C4-2B (cell line): Measurements from ENCODE around the gene LEF1.

Experiments used
- H3K27ac ChIP-seq: fragments of 450-650 bp; 2 replicates; pipeline ENCODE4 v1.5.1; 2017
- CTCF ChIP-seq: fragments of 450-650 bp; conservative IDR thresholded peaks from 2 replicates; pipeline ENCODE4 v1.5.1; 2017; ENCODE audit warnings: mild to moderate bottlenecking
- ZFX ChIP-seq: fragments of 450-650 bp; IDR thresholded peaks from 2 replicates; pipeline ENCODE4 v1.6.1; 2017

Gene LEF1

DNA sequence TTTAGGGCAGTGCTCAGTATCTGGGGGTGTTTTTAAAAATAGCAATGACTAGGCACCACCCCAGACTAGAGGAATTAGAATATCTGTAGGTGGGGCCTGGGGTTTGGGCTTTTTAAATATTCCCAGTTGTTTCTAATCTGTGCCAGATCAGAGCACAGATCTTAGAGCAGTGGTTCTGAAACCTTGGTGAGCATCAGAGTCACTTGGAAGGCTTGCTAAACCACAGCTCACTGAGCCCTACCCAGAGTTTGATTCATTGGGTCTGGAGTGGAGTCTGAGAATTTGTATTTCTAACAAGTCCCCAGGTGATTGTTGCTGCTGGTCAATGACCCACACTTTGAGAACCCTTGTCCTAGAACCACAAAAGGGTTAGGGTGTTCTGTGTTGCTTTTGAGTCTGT, 162.4 kb downstream of the LEF1 start:
- TF ChIP-seq CTCF, result no peak
- no peak for TF ChIP-seq ZFX
- no peak overlapping the region for H3K27ac ChIP-seq

GRCh38 chr4:108005807-108006206, 162.9 kb downstream of the LEF1 start:
- H3K27ac ChIP-seq, result no peak overlapping the region
- no peak for TF ChIP-seq ZFX
- no peak for TF ChIP-seq CTCF

DNA sequence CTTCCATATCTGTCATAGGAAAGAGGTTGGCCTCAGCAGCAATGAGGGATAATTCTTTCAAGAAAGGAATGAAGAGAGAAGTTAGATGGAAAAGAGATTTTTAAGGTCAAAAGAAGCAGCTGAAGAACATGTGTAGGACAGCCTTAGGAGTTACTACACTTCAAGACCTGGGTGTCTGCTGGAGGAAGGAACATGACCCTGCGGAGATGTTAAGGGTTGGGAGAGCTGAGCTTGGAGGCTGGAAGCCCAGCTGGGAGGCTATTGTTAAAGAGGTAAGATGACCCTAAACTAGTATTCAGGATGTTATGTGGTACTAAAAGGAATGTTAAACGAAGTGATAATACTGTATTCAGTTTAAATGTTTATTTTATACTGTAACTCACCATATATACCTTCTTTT, 164.1 kb downstream of the LEF1 start:
- TF ChIP-seq CTCF (no peak), ZFX (no peak)
- H3K27ac ChIP-seq, result no peak overlapping the region

DNA sequence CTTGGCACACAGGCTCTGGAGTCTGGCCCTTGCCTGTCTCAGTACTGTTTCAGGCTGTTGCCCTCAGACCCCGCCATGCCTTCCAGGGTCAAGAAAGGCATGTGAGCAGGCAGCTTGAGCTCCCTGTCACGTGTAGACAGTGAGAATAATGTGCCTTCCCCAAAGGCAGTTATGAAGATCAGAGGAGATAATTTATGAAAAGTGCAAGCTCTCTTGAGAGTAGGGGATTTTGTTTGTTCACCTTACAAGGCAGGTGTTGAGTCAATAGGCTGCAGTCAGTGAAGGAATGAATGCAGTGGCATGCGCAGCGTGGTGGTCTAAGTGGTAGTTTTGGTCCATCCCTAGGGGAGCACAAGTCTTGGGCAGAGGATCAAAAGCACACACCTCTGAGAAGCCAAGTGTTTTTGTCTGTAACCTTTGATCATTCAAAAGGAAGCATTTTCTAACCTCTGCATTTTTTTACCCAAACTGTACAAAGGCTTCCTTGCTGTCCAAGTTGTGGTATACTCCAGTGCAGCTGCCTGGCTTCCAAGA, 164.7 kb downstream of the LEF1 start:
- no peak overlapping the region for H3K27ac ChIP-seq
- no peak for TF ChIP-seq CTCF
- no peak for TF ChIP-seq ZFX

- TF ChIP-seq ZFX, result no peak
- no peak for TF ChIP-seq CTCF
- H3K27ac ChIP-seq, result no peak overlapping the region
Measured at GRCh38 chr4:108001540-108002135, 167.1 kb downstream of the LEF1 start.

DNA sequence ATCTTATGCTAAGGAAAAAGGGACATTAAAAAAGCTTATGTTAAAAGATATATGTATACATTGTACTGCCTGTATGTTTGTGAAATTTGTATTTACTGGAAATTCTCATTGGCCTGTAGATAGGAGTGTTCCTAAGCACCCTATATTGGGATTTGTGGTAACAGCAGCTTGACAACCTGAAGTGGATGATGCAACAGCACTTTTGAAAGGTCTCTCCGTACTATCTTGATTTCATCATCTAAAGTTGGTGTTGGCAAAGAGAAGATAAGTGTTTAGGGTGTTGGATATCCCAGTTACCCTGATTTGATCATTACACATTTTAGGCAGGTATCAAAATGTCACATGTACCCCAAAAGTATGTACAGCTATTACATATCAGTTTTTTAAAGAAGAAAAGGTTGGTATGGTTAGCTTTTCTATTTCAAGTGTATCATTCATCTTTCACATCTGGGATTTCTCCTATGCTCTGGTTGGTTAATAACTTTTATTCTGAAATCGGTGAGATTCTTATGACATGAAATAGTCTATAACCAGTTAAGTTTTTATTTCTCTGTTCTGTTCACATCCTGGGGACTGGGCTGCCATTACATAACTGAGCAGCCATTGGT, 168.7 kb downstream of the LEF1 start:
- H3K27ac ChIP-seq, result no peak overlapping the region
- TF ChIP-seq ZFX (no peak), CTCF (no peak)

- no peak overlapping the region for H3K27ac ChIP-seq
- no peak for TF ChIP-seq ZFX
- TF ChIP-seq CTCF, result no peak
Measured at GRCh38 chr4:107997794-107998193, 170.9 kb downstream of the LEF1 start.
